ENCODE measurements around the gene ACE. TPM values are rescaled to one million over a fixed set of nuclear protein-coding genes. Genes with fewer than 3 reads are reported as not detected.

ACE gene
- total RNA-seq, 6 donors from 2014 or later: 21.1 to 90.6 (median 65.1) TPM

- H3K36me3 ChIP-seq: no peaks in the 10 kb centered on the region
- DNase-seq (peak in 1 of 2 donors; percentile 64), ATAC-seq (ENCODE audit: low FRiP score in 2 of 2) (no peak)
- no peak for TF ChIP-seq POLR2A (IDR thresholded peaks at IDR 0.05)
- TF ChIP-seq EP300 (IDR thresholded peaks at IDR 0.05): no peak
- TF ChIP-seq, protein P1, sequence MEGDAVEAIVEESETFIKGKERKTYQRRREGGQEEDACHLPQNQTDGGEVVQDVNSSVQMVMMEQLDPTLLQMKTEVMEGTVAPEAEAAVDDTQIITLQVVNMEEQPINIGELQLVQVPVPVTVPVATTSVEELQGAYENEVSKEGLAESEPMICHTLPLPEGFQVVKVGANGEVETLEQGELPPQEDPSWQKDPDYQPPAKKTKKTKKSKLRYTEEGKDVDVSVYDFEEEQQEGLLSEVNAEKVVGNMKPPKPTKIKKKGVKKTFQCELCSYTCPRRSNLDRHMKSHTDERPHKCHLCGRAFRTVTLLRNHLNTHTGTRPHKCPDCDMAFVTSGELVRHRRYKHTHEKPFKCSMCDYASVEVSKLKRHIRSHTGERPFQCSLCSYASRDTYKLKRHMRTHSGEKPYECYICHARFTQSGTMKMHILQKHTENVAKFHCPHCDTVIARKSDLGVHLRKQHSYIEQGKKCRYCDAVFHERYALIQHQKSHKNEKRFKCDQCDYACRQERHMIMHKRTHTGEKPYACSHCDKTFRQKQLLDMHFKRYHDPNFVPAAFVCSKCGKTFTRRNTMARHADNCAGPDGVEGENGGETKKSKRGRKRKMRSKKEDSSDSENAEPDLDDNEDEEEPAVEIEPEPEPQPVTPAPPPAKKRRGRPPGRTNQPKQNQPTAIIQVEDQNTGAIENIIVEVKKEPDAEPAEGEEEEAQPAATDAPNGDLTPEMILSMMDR (IDR thresholded peaks at IDR 0.05): no peak
- no peak for TF ChIP-seq POLR2AphosphoS5 (IDR thresholded peaks at IDR 0.05)
- peaks cover 0 to 8% (median 6%) of the 10 kb centered on the region in 4 donors for H3K4me1 ChIP-seq
- WGBS, 2 donors: 83 to 88% methylated on average over 11 to 20 of the region's 20 CpGs
- H3K27ac ChIP-seq: no peak overlapping the region
- H3K9me3 ChIP-seq: no peaks in the 10 kb centered on the region
- H3K4me3 ChIP-seq: no peak overlapping the region
- peaks cover 0 to 7% (median 3%) of the 10 kb centered on the region in 4 donors for H3K27me3 ChIP-seq
These were observed 56.7 kb downstream of the ACE start for GRCh38 chr17:63533433-63534077.

GRCh38 chr17:63534078-63534570 is 57.3 kb downstream of the ACE start:
- Histone ChIP-seq H3K27ac (no peak overlapping the region), H3K27me3 (peaks cover 0 to 13% (median 3%) of the 10 kb centered on the region in 4 donors), H3K4me3 (no peak overlapping the region), H3K9me3 (no peaks in the 10 kb centered on the region), H3K36me3 (no peaks in the 10 kb centered on the region), H3K4me1 (peaks cover 0 to 9% (median 6%) of the 10 kb centered on the region in 4 donors)
- TF ChIP-seq POLR2AphosphoS5 (IDR thresholded peaks at IDR 0.05) (no peak), EP300 (IDR thresholded peaks at IDR 0.05) (no peak), POLR2A (IDR thresholded peaks at IDR 0.05) (no peak)
- TF ChIP-seq, protein P1 (IDR thresholded peaks at IDR 0.05): no peak
- DNase-seq (no peak), ATAC-seq (ENCODE audit: low FRiP score in 2 of 2) (no peak)
- WGBS, 2 donors: 89 to 90% methylated on average over 15 to 17 of the region's 17 CpGs

DNA sequence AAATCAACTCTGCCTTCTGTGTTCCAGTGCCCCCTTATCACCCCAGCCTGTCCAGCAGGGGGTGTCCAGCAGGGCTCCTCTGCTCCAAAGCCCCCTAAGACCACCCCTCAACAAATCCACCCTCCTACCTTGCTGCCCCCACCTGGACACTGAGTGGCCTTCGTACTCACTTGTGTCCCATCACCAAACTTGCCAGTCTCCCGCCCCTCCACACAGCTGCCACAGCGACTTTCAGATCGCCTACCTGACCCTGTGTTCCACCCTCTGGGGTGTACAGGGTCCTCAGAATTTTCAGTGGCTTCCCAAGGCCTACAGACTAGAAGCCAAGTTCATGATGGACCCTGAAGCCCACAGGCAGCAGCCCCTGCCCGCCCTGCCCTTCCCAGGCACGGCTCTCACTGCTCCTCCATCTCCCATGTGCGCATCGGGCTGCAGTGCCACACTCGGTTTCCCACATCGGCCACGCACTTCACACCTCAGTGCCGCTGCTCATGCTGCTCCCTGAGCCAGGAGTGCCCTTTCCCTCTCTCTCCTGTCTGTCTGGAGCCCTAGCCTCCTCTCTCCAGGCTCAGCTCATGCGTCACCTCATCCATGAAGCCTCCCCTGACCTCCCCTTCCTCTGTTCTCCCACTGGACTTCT is 58.1 kb downstream of the ACE start:
- no peaks in the 10 kb centered on the region for H3K36me3 ChIP-seq
- 89 to 91% methylated on average over 13 of the region's 13 CpGs for WGBS, 2 donors
- peaks cover 0 to 9% (median 6%) of the 10 kb centered on the region in 4 donors for H3K4me1 ChIP-seq
- ATAC-seq (ENCODE audit: low FRiP score in 2 of 2): no peak
- H3K4me3 ChIP-seq: no peak overlapping the region
- TF ChIP-seq POLR2A (IDR thresholded peaks at IDR 0.05) (no peak), EP300 (IDR thresholded peaks at IDR 0.05) (no peak), POLR2AphosphoS5 (IDR thresholded peaks at IDR 0.05) (no peak)
- TF ChIP-seq, protein P1 (IDR thresholded peaks at IDR 0.05): no peak
- peaks cover 0 to 15% (median 3%) of the 10 kb centered on the region in 4 donors for H3K27me3 ChIP-seq
- DNase-seq: peak in 1 of 2 donors; percentile 69
- no peaks in the 10 kb centered on the region for H3K9me3 ChIP-seq
- no peak overlapping the region for H3K27ac ChIP-seq

- ATAC-seq (ENCODE audit: low FRiP score in 2 of 2) (no peak), DNase-seq (peak in 1 of 2 donors; percentile 79)
- peaks cover 0 to 15% (median 3%) of the 10 kb centered on the region in 4 donors for H3K27me3 ChIP-seq
These were observed 58.8 kb downstream of the ACE start for GRCh38 chr17:63535640-63536039.

More at GRCh38 chr17:63535640-63536039, 58.8 kb downstream of the ACE start:
- Histone ChIP-seq H3K27ac (no peak overlapping the region), H3K4me3 (no peak overlapping the region), H3K4me1 (peaks cover 0 to 9% (median 6%) of the 10 kb centered on the region in 4 donors), H3K9me3 (no peaks in the 10 kb centered on the region), H3K36me3 (no peaks in the 10 kb centered on the region)
- 93 to 97% methylated on average over 19 to 24 of the region's 24 CpGs for WGBS, 2 donors
- TF ChIP-seq, protein P1 (IDR thresholded peaks at IDR 0.05): no peak
- no peak for TF ChIP-seq EP300 (IDR thresholded peaks at IDR 0.05)
- no peak for TF ChIP-seq POLR2AphosphoS5 (IDR thresholded peaks at IDR 0.05)
- no peak for TF ChIP-seq POLR2A (IDR thresholded peaks at IDR 0.05)
